Stimulated activated CD4-positive, alpha-beta T cell treated with anti-CD3 and anti-CD28 coated beads, Interleukin-15, amount 100 ng/mL, for 24 hours (primary cell): ENCODE measurements around the gene ZNF529.

Experiments used
- DNase-seq: peaks from one replicate; pipeline ENCODE4 v3.0.0-alpha.2; 2020

The ZNF529 gene

DNA sequence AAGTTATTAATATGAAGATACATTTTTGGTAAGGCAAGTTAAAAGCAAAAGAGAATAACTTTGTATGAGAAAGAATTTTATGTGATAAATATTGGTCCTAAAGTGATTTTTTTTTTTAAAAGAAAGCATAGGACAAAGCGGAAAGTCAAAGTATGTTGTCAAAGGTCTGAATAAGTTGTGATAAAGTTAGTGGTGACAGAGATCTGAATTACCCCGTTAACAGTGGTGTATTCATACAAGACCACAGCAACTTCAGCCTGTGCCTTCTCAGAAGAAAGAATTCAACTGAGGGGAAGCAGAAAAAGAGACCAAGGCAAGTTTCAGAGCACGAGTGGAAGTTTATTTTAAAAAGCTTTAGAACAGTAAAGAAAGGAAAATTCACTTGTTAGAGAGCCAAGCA is 64.8 kb downstream of the ZNF529 start:
- DNase-seq = no peak

DNA sequence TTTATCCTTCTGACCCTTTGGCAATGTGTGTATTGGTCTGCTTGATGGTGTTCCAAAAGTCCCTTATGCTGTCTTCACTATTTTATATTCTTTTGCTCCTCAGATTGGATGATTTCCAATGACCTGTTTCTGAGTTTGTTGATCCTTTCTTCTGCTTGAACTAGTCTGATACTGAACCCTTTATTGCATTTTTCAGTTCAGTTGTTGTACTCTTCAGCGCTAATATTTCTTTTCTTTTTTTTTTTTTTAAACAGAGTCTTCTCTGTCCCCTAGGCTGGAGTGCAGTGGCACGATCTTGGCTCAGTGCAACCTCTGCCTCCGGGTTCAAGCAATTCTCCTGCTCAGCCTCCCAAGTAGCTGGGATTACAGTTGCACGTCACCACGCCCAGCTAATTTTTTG is 71.1 kb downstream of the ZNF529 start:
- no peak for DNase-seq

DNA sequence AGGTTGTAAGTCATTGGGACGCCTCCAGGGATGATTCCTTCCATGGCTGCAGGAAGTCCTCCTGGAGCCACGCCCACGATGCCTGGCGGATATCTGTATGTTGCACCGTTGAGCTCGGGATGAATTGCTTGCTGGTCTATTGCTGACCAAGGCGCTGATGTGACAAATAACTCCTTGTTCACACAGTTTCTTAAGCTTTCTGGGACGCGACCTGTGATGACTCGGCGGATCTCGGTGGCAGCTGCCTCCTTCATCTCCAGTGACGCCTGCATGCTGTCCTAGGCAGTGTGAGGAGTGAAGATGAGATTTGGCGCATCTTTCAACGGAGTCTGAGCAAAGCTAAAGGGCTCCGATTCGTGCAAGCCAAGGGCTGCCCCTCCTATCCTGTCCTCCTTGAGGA is 76.1 kb downstream of the ZNF529 start:
- DNase-seq = no peak
